Breast epithelium (tissue), 3 donors: ENCODE results near the gene PLCE1.

Experiments
- POLR2A ChIP-seq: fragments of 450-650 bp; IDR thresholded peaks from one replicate; pipeline ENCODE4 v1.6.1; 2016; ENCODE audit warnings: antibody characterized with exemption, mild to moderate bottlenecking, moderate library complexity
- POLR2AphosphoS5 ChIP-seq, 3 donors: sonication (generic); formaldehyde crosslinking; IDR thresholded peaks; one replicate each; pipeline ENCODE4 v1.6.1; 2017; ENCODE audit warnings: antibody characterized with exemption in 3 of 3

- no peak for TF ChIP-seq POLR2A
- TF ChIP-seq POLR2AphosphoS5 (IDR thresholded peaks at IDR 0.05): no peak
These were observed 30.7 kb downstream of the PLCE1 start for GRCh38 chr10:94024407-94024806.
